Right cardiac atrium (tissue), 5 donors: ENCODE data around the gene MUC7. TPM values are rescaled to one million over a fixed set of nuclear protein-coding genes. Genes with fewer than 3 reads are reported as not detected.

Experiments used
- polyA plus RNA-seq: library from polyadenylated mRNA; stranded (reverse); fragments of 200-250 nt; gene quantifications from one replicate; pipeline ENCODE4 v1.2.3, GENCODE V29; 2013
- total RNA-seq, 4 donors: library from RNA; stranded (reverse); fragmentation: NEBNext Ultra II Directional; extraction: Animal tissue kit (Norgen Biotek cat#: 25700); gene quantifications; one replicate each; pipeline ENCODE4 v1.2.1, GENCODE V29; 2021
- donor health status: healthy with polysubstance abuse.
- donor health status: DM: no; HTN: yes; CAD: no.
- donor health status: DM: no; HTN: no; CAD: no.
- donor health status: DM: no; HTN: yes; CAD: no; lungs with severe emphysema.
- donor health status: DM: yes; HTN: yes; CAD: no.

Gene MUC7
- total and polyA plus RNA-seq, 5 donors: not detected

Other genes starting within 250 kb of the MUC7 start
- not detected for gene FDCSP, start 246.1 kb upstream of the MUC7 start, total RNA-seq
- not detected for gene FDCSP, start 246.1 kb upstream of the MUC7 start, polyA plus RNA-seq
- not detected for gene CSN3, start 229.6 kb upstream of the MUC7 start, total RNA-seq
- gene CSN3, start 229.6 kb upstream of the MUC7 start, polyA plus RNA-seq: not detected
- gene CABS1, start 137.2 kb upstream of the MUC7 start, total RNA-seq: not detected
- gene CABS1, start 137.2 kb upstream of the MUC7 start, polyA plus RNA-seq: not detected
- not detected for gene SMR3A, start 111.4 kb upstream of the MUC7 start, total RNA-seq
- gene SMR3A, start 111.4 kb upstream of the MUC7 start, polyA plus RNA-seq: not detected
- gene SMR3B, start 89.1 kb upstream of the MUC7 start, total RNA-seq: not detected
- not detected for gene SMR3B, start 89.1 kb upstream of the MUC7 start, polyA plus RNA-seq
- not detected for gene OPRPN, start 74.3 kb upstream of the MUC7 start, total RNA-seq
- not detected for gene OPRPN, start 74.3 kb upstream of the MUC7 start, polyA plus RNA-seq
- not detected for gene AMTN, start 46.4 kb downstream of the MUC7 start, total RNA-seq
- gene AMTN, start 46.4 kb downstream of the MUC7 start, polyA plus RNA-seq: not detected
- gene AMBN, start 120.1 kb downstream of the MUC7 start, total RNA-seq: not detected
- gene AMBN, start 120.1 kb downstream of the MUC7 start, polyA plus RNA-seq: not detected
- gene ENAM, start 156.5 kb downstream of the MUC7 start, total RNA-seq: 10 to 100 TPM in 1 of 4 donors, 1 to 10 TPM in 3; 3.1 to 12.1 (median 4.6) TPM
- gene ENAM, start 156.5 kb downstream of the MUC7 start, polyA plus RNA-seq: 2.6 TPM
- gene JCHAIN, start 194.3 kb downstream of the MUC7 start, total RNA-seq: 10 to 100 TPM in 1 of 4 donors, 1 to 10 TPM in 3; 1.8 to 20.0 (median 4.4) TPM
- gene JCHAIN, start 194.3 kb downstream of the MUC7 start, polyA plus RNA-seq: 0.36 TPM
- 10 to 100 TPM; 17.6 to 19.9 (median 18.6) TPM for gene UTP3, start 216.3 kb downstream of the MUC7 start, total RNA-seq
- gene UTP3, start 216.3 kb downstream of the MUC7 start, polyA plus RNA-seq: 15.5 TPM
- gene RUFY3, start 249.8 kb downstream of the MUC7 start, total RNA-seq: 10 to 100 TPM; 23.9 to 30.1 (median 29.3) TPM
- 14.1 TPM for gene RUFY3, start 249.8 kb downstream of the MUC7 start, polyA plus RNA-seq